Measurements from ENCODE around the gene KY.

KY gene

DNA sequence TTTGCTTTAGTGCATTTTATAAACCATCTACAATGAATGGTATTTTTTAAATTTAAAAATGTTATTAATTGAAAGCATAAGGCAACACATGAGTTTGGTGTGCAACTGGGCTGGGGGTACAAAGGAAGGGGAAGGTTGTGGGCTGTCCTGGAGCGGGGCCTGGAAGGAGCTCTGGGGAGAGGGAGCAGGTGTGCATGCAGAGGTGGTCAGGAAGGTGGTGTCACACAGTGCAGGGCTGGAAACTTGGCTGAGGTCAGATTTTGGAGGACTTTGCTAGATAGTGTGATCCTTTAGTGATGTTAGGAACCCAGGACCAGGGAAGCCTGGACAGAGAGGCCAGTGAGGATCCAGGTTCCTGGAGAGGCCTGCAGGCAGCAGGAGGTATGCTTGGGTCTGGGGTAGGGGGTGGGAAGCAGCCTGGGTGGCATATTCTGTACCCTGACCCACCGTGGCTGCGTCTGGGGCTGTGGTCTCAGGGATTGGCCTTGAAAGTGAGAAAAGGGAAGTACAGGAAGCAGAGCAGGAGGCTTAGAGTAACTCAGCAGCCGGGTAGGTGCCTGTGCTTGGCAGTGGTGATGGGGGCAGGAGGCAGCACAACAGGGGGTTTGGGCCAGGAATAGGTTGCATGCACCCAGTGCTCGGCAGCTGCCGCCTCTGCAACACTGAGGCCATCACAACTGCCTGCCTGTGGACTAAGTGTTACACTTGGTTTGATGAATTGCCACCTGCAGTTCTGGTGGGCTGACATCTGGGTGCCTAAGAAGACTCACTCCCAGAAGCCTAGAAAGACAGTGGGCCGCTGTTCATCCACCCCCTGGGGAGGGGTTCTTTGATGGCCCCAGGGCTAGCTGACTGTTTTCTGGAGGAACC, 33.0 kb downstream of the KY start:
- DNase-seq = no peak

DNA sequence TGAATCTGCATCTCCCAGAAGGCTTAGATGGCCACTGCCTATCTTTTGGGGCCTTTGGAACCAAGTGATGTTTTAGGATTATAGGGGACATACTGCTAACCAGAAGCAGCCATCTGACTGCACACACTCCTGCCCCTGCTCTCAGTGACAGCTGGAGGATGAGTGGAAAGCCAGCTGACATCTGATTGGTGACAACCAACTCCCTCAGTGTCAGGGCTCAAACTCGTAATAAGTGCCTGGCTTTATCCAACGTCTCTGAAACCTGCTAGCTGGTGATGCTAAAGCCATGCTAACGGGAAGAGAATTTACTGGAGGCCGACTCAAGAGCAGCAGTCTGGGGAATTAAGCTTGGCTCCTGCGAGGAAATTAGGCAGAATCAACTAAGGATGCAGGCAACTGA, 35.1 kb downstream of the KY start:
- no peak for DNase-seq

- no peak for DNase-seq
Observed at GRCh38 chr3:134614955-134615354, 35.9 kb downstream of the KY start.

GRCh38 chr3:134613006-134613520, 37.8 kb downstream of the KY start:
- no peak for DNase-seq

- DNase-seq = no peak
Observed at GRCh38 chr3:134611516-134611915, 39.3 kb downstream of the KY start.

DNA sequence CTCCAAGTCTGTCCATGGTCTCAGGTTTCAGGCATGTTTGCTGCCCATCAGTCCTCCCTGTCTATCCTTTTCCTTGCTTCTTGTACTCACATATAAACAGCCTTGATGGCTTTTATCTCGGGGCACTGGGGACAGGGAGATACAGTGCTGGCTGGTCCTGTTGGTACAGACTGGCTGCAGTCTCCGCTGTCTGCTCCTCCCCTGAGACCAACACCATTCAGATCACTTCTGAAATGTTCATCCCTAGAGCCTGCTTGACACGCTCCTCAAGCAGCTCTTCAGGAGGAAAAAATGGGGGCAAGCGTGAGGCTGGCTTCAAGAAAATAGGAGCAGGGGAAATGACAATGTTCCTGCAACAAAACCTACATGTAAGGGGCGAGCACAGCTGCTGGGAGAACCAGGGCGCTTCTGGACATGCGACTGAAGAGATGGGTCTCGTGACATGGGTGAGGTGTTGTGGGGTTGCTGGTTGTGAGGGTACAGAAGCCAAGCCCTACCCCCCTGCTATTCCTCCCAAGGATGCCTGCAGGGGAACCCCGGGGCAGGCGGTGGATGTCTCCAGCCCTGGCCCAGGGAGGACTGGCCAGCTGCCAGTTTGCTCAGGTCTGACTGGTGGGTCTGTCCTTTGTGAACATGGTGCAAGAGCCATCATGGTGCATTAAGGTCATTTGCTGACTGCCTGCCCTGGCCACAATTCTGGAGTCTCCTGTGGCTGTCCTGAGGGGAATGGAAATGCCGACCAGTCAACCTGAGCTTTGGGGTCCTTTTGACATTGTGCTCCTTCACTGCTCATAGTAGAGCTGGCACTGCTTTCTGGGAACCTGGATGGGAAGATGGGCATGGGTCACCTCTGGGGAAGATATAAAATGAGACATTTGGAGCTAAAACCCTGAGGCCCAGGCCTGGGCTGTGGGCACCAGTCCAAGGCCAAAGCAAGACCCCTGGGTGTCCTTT, 40.1 kb downstream of the KY start:
- DNase-seq = no peak

- no peak for DNase-seq
Observed at GRCh38 chr3:134609821-134610431, 40.9 kb downstream of the KY start.

GRCh38 chr3:134608771-134609435, 41.9 kb downstream of the KY start:
- DNase-seq = no peak

GRCh38 chr3:134608023-134608770, 42.6 kb downstream of the KY start:
- DNase-seq = no peak

DNA sequence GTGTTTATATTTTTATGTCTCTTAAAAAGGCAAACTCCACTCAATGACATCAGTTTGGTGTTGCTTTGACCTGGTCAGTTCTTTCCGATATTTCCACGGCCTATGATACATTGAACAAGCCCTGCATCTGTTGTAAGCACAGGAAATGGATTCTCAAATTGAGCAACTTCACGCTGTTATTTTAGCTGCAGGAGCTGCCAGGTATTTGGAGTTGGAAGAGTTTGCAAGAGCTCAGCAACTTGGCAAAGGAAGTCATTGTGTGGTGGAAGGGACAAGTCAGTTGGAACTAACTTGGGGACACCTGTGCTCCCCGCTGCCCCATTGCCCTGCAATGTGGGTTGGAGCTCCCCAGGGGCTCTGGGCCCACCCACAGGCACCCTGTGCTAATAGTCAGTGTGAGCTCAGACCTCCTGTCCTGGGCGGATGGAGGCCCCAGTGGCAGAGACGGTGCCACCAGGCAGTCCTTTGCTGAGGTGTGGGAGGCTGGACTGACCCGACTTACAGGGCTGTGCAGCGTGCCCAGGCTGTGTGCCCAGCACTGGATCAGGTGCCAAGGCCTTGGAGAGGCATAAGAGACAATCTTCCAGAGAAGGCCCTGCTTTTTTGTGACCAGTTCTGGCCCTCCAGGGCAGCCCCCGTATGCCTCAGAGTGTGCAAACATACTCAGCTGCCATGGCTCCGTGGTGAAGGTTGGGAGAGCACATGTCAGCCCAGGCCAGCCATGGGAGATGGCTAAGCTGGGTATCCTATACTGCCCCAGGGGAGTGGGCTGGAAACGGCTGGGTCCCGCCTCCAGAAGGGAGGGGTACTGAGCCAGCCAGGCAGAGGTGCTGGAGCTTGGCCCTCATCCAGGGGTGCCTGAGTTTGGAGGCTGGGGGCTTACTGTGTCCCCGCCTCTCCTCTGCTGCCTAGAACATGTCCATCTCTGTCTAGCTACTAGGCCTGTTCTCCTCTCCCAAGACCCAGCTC, 43.5 kb downstream of the KY start:
- no peak for DNase-seq

DNA sequence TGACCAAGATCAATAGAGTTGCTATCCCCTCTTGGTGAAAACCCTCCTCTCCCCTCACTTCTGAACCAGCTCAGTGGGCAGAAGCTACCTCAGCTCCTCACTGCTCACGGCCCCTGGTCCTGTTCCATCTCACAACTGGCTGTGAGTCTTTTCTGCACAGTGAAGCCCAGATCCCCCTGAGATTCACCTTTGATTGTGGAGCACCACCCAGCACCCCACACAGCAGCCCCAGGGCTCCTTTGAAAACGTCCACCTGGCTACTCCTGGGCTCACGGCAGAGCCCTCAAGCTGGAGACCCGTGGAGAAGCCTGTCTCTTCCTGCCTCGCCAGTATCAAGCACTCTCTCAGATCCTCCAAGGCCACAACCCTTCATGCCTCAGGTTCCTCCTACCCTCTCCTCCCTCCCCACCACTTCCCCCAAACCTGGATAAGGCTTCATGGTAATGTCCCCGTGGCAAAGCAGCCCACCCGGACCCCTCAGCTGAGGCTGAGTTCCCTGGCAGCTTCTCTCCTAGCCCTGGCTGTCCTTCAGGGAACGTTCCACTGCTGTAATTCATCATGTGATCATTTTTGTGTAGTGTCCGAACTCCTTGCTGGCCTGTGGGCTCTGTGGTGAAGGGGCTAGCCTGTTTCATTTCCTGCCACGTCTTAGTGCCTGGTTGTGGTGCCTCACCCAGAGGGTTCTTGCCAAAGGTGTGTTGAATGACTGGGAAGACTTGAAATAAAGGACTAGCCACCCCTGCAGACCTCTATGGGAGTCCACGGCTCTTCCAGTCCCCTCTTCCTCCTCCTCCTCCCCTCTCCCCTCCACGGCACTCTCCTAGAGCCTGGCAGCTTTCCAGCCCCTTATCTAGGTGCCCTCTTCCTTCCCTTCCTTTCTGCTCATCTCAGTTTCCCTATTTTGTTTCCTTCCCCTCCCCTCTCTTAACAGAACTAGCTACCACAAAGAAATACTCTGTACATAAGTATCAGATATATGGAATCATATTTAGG, 44.5 kb downstream of the KY start:
- DNase-seq = no peak

- no peak for DNase-seq
Observed at GRCh38 chr3:134605556-134605955, 45.3 kb downstream of the KY start.

DNA sequence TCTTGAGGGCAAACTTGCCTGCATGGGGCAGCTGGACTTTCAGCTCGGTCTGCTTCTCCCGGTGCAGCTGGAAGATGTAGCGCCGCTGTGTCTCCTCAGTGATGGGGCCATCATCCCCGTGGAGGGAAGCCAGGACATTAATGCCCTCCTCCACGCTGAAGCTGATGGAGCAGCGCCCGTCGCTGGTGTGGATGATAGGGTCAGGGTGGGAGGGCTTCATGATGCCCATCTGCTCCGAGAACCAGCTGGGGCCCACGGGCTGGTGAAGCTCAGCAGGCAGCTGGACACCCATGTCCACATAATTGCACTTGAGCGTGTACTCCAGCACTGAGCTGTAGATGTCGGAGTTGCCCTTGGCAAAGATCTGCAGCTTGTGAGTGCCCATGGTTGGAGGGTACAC, 46.9 kb downstream of the KY start:
- DNase-seq = no peak

DNA sequence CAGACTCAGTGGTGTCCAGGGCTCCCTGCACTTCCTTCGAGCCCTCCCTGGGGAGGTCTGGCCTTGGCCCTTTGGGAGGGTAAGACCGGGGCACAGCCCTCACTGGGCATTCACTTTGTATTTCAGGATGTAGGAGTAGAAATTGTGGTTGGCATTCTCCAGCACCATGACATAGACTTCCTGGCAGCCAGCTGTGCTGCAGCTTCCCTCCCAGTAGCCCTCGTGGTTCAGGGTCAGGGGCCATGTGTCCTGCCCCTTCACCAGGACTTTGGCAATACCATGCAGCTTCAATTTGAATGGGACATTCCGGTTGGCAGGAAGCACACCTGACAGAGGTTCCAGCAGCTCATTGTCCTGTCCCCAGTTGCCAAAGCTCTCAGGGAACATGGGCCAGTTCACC, 47.3 kb downstream of the KY start:
- DNase-seq = no peak

DNA sequence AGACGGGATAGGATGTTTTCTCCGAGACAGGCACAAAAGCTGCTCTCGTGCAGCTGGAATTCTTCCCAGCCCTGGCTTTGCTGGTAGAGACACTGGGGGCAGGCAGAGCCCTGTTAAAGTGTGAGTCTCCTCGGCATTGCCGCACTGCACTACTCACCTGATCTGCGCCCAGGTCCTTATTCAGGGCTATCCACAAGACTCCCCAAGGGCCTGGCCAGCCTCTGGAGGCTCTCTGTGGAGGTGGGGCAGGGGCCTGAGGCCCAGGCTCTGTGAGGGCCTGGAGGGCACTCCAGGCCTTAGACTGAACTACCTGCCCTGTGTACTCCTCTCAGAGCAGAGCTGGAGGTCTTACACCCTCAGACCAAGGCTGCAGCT, 48.4 kb downstream of the KY start:
- DNase-seq = no peak

GRCh38 chr3:134601539-134602439, 49.0 kb downstream of the KY start:
- no peak for DNase-seq

DNA sequence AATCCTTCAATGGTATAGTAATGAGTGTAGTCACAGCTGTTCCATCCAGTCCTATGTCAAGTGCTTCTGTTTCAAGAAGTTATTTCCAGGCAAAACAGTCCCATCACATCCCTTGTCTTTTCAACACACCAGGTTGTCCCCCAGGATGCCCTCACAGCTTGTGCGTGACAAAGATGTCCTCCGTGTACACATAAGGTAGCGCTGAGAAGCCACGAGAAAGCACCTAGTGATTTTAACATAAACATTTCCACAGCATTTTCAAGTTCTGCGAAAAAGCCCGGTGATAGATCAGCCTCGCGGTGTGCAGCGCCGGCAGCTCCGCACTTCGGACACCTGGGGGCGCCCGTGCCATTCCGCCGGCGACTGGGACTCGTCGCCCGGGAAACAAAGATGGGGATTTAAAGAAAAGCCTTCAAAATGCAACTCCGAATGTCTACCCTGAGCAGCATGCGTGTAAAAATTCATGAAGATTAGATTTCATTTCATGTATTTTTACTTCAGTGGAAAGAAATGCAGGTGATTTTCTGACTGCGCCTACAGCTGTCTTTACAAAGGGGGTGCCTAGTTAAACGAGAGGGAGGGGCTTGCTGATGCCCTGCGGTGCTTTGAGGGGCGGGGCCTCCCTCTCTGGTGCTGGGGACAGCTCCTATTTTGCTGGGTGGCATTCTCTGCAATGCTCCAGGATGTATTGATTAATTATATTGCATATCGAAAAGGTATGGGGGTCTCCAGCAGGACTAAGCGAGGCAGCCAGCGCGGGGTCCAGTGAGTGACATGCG, 49.9 kb downstream of the KY start:
- DNase-seq = no peak
